Skeletal muscle satellite cell (primary cell): Measurements from ENCODE around the gene SLC27A5. TPM values are rescaled to one million over a fixed set of nuclear protein-coding genes. Genes with fewer than 3 reads are reported as not detected.
A peak's percentile ranks its signal among the peaks of the same experiment; 100 is the strongest.

Experiments used
- H3K27me3 ChIP-seq: 2 replicates; pipeline ENCODE4 v1.7.0; 2013; ENCODE audit warnings: low read length; ENCODE audit not compliant: control insufficient read depth, insufficient read depth
- H3K36me3 ChIP-seq: 2 replicates; pipeline ENCODE4 v1.7.0; 2013; ENCODE audit warnings: mild to moderate bottlenecking, control low read depth, low read length; ENCODE audit not compliant: insufficient read depth
- H3K4me1 ChIP-seq: 2 replicates; pipeline ENCODE4 v1.7.0; 2013; ENCODE audit warnings: low read length; ENCODE audit not compliant: control insufficient read depth, insufficient read depth
- H3K4me2 ChIP-seq: 2 replicates; pipeline ENCODE4 v1.7.0; 2013; ENCODE audit warnings: mild to moderate bottlenecking, low read length
- H3K4me3 ChIP-seq: 2 replicates; pipeline ENCODE4 v1.7.0; 2013; ENCODE audit warnings: low read length
- H3K9ac ChIP-seq: 2 replicates; pipeline ENCODE4 v1.7.0; 2013; ENCODE audit warnings: mild to moderate bottlenecking, low read depth, low read length, moderate library complexity
- H3K9me3 ChIP-seq: replicated peaks from 2 replicates; pipeline ENCODE4 v1.7.0; 2013; ENCODE audit warnings: mild to moderate bottlenecking, control low read depth, low read length
- total RNA-seq: library from RNA; depleted of rRNA; stranded (reverse); fragments of >200 nt; gene quantifications from 2 replicates; pipeline ENCODE4 v1.2.3, GENCODE V29; 2012; rRNA removed

SLC27A5 gene, protein sequence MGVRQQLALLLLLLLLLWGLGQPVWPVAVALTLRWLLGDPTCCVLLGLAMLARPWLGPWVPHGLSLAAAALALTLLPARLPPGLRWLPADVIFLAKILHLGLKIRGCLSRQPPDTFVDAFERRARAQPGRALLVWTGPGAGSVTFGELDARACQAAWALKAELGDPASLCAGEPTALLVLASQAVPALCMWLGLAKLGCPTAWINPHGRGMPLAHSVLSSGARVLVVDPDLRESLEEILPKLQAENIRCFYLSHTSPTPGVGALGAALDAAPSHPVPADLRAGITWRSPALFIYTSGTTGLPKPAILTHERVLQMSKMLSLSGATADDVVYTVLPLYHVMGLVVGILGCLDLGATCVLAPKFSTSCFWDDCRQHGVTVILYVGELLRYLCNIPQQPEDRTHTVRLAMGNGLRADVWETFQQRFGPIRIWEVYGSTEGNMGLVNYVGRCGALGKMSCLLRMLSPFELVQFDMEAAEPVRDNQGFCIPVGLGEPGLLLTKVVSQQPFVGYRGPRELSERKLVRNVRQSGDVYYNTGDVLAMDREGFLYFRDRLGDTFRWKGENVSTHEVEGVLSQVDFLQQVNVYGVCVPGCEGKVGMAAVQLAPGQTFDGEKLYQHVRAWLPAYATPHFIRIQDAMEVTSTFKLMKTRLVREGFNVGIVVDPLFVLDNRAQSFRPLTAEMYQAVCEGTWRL
- total RNA-seq: 3.0 and 5.9 TPM in 2 replicates

DNA sequence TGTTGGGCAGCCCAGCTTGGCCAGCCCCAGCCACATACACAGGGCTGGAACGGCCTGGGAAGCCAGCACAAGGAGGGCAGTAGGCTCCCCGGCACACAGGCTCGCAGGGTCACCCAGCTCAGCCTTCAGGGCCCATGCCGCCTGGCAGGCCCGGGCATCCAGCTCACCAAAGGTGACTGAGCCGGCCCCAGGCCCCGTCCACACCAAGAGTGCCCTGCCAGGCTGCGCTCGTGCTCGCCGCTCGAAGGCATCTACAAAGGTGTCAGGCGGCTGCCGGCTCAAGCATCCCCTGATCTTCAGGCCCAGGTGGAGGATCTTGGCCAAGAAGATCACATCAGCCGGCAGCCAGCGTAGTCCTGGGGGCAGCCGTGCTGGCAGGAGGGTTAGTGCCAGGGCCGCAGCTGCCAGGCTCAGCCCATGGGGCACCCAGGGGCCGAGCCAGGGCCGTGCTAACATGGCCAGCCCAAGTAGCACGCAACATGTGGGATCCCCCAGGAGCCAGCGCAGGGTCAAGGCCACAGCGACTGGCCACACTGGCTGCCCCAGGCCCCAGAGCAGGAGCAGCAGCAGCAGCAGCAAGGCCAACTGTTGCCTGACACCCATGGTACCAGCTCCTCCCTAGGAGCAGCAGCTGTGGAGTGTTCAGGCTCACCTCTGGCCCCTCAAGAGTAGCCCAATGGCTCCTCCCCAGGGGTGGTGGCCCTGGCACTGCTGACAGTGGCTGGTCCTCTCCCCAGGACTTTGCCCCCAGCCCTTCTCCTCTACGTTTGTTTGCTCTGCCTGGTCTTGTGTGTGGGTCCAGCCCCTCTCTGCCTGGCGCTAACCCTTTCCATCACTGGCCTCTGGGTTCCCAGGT lies at the start of gene SLC27A5:
TSS of gene SLC27A5 (minus strand) at position 640 of the 856 bp plus-strand sequence. CDS start at position 603, 37 bp downstream.
- Histone ChIP-seq H3K36me3 (peaks cover 18% of the 10 kb centered on the region), H3K9ac (no peak within 1 kb of the TSS), H3K4me1 (no peaks in the 10 kb centered on the region), H3K9me3 (no peaks in the 10 kb centered on the region), H3K27me3 (no peaks in the 10 kb centered on the region), H3K4me3 (no peak within 1 kb of the TSS), H3K4me2 (no peak within 1 kb of the TSS)

GRCh38 chr19:58560921-58561320 lies 49.1 kb upstream of the SLC27A5 start:
- H3K9ac ChIP-seq: no peak overlapping the region
- H3K9me3 ChIP-seq: no peaks in the 10 kb centered on the region
- H3K4me3 ChIP-seq: no peak overlapping the region
- no peak overlapping the region for H3K4me2 ChIP-seq
- H3K27me3 ChIP-seq: peaks cover 9% of the 10 kb centered on the region
- peaks cover 39% of the 10 kb centered on the region for H3K4me1 ChIP-seq
- H3K36me3 ChIP-seq: peaks cover 13% of the 10 kb centered on the region

DNA sequence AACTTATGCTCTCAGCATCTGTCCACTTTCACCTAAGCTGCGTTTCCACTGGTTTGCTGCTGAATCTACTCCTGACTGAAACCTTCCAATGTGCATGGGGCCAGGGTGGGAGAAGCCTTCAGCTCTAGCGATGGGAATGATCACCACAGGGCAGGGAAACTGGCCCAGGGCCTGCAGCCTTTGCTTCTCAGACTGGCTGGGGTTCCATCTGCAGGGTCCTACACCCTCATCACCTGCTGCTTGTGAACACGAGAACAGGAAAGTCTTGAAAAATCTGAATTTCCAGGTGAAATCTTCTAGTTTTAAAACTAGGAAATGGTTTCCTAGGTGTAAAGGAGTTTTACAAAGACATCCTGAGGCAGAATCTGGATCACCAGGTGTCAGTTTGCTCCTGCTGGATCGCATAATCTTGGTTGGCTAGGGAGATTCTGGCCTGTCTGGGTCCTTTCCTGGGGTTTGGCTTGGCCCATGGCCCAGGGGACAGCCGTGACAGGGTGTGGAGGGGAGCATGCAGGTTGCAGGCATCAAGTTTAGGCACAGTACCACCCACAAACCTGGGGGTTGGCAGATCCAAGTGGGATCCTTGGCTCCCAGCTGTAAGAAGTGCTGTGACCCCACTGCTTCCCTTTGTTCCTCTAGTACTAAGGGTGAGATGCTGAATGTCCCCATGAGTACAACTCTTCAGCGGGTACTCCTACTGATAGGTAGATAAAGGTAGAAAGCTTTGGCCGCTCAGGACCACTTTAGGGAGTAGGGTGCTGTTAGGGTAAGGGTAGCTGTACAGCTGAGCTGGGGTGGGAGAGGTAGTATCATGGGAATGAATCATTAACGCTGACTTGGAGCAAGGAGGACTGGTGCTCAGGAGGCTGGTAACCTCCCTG lies 48.5 kb upstream of the SLC27A5 start:
- H3K36me3 ChIP-seq: peaks cover 13% of the 10 kb centered on the region
- peaks cover 43% of the 10 kb centered on the region for H3K4me1 ChIP-seq
- H3K9ac ChIP-seq: peak overlapping the region; percentile 98
- peak overlapping the region; percentile 84 for H3K4me3 ChIP-seq
- no peaks in the 10 kb centered on the region for H3K9me3 ChIP-seq
- peaks cover 9% of the 10 kb centered on the region for H3K27me3 ChIP-seq
- H3K4me2 ChIP-seq: peak overlapping the region; percentile 98

GRCh38 chr19:58559275-58560006 lies 47.6 kb upstream of the SLC27A5 start:
- Histone ChIP-seq H3K4me1 (peaks cover 46% of the 10 kb centered on the region), H3K4me3 (peak overlapping the region; percentile 84), H3K9ac (peak overlapping the region; percentile 98), H3K36me3 (peaks cover 13% of the 10 kb centered on the region), H3K9me3 (no peaks in the 10 kb centered on the region), H3K4me2 (peak overlapping the region; percentile 98), H3K27me3 (peaks cover 9% of the 10 kb centered on the region)

- Histone ChIP-seq H3K27me3 (peaks cover 7% of the 10 kb centered on the region), H3K4me1 (peaks cover 52% of the 10 kb centered on the region), H3K36me3 (peaks cover 13% of the 10 kb centered on the region), H3K9ac (peak overlapping the region; percentile 98), H3K4me3 (peak overlapping the region; percentile 94), H3K9me3 (no peaks in the 10 kb centered on the region), H3K4me2 (peak overlapping the region; percentile 98)
Observed at GRCh38 chr19:58558623-58559274, 47.0 kb upstream of the SLC27A5 start.

GRCh38 chr19:58558066-58558622 lies 46.4 kb upstream of the SLC27A5 start, which contains the start of gene UBE2M:
Gene UBE2M (minus strand): TSS chr19:58558611. CDS start chr19:58558381, 230 bp downstream.
- H3K36me3 ChIP-seq: peaks cover 13% of the 10 kb centered on the region
- H3K4me2 ChIP-seq: peak within 1 kb of the TSS; percentile 98
- H3K4me1 ChIP-seq: peaks cover 52% of the 10 kb centered on the region

GRCh38 chr19:58557221-58558065 lies 45.7 kb upstream of the SLC27A5 start:
- peak overlapping the region; percentile 97 for H3K4me2 ChIP-seq
- peaks cover 45% of the 10 kb centered on the region for H3K4me1 ChIP-seq
- H3K4me3 ChIP-seq: peak overlapping the region; percentile 94
- peaks cover 19% of the 10 kb centered on the region for H3K36me3 ChIP-seq
- H3K9me3 ChIP-seq: no peaks in the 10 kb centered on the region
- H3K9ac ChIP-seq: peak overlapping the region; percentile 98
- no peaks in the 10 kb centered on the region for H3K27me3 ChIP-seq

More at GRCh38 chr19:58558066-58558622, 46.4 kb upstream of the SLC27A5 start, which contains the start of gene UBE2M:
- no peaks in the 10 kb centered on the region for H3K9me3 ChIP-seq
- peaks cover under 1% of the 10 kb centered on the region for H3K27me3 ChIP-seq
- H3K4me3 ChIP-seq: peak within 1 kb of the TSS; percentile 94
- H3K9ac ChIP-seq: peak within 1 kb of the TSS; percentile 98

- H3K4me3 ChIP-seq: peak overlapping the region; percentile 94
- peaks cover 39% of the 10 kb centered on the region for H3K4me1 ChIP-seq
- peak overlapping the region; percentile 98 for H3K9ac ChIP-seq
- H3K4me2 ChIP-seq: peak overlapping the region; percentile 97
- H3K27me3 ChIP-seq: no peaks in the 10 kb centered on the region
- no peaks in the 10 kb centered on the region for H3K9me3 ChIP-seq
- peaks cover 27% of the 10 kb centered on the region for H3K36me3 ChIP-seq
Observed at GRCh38 chr19:58556622-58557220, 44.9 kb upstream of the SLC27A5 start.
